ENCODE results near the gene OR4K17. TPM values are rescaled to one million over a fixed set of nuclear protein-coding genes. Genes with fewer than 3 reads are reported as not detected.

The OR4K17 gene
- total RNA-seq, 1 experiment from 2014 or later: not detected

DNA sequence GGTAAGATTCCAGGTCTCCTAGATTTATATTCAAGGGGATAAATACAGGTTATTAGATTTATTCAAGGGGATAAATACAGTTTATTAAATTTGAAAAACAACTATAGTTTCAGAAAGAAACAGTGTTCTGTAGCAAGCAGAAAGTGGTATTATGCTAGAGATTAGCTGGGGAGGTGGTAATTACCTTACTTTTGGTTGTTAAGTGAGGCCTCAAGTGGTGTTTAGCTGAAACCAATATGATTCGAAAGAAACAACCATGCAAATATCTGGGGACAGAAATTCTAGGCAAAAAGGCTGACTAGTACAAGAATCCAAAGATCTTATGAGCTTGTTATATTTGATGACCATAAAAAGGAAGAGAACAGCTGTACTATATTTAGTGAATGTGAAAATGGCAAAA lies 34.3 kb downstream of the OR4K17 start:
- H2BK120ac ChIP-seq (ENCODE audit: low read depth, low read length, poor library complexity, severe bottlenecking): no peak overlapping the region
- H3K36me3 Mint-ChIP-seq (ENCODE audit: insufficient read depth in 1 of 3, low read depth in 3 of 3): peaks cover 0 to 14% (median 2%) of the 10 kb centered on the region in 3 experiments; a peak in 2 of 7 replicates
- peaks cover 76 to 80% of the 10 kb centered on the region in 2 experiments for H3K9me3 Mint-ChIP-seq

More for the DNA sequence above, 34.3 kb downstream of the OR4K17 start:
- WGBS (ENCODE audit: extremely low coverage, insufficient read length, low lambda C conversion rate): no CpG with 5 or more reads among the region's 1 CpG
- no peak for DNase-seq
- H3K9ac ChIP-seq (ENCODE audit: extremely low read depth, insufficient read length, low read length): no peak overlapping the region
- no peaks in the 10 kb centered on the region for H3K27me3 ChIP-seq (ENCODE audit: insufficient read depth, low read length)
- H2BK15ac ChIP-seq (ENCODE audit: low read depth, low read length): no peak overlapping the region
- no peak overlapping the region for H3K14ac ChIP-seq (ENCODE audit: insufficient read depth, low read length)
- H2BK5ac ChIP-seq (ENCODE audit: insufficient read length, low read length): no peak overlapping the region
- H3K18ac ChIP-seq (ENCODE audit: insufficient read length, low read depth, low read length): no peak overlapping the region
- no peak overlapping the region for H3T11ph ChIP-seq (ENCODE audit: low read length)
- no peaks in the 10 kb centered on the region for H3K23me2 ChIP-seq (ENCODE audit: insufficient read length, low read depth, low read length, poor library complexity, severe bottlenecking)
- H3K79me2 ChIP-seq (ENCODE audit: insufficient read depth, low read length): no peaks in the 10 kb centered on the region
- no peak overlapping the region for H3K56ac ChIP-seq (ENCODE audit: insufficient read length, low read depth, low read length)
- no peaks in the 10 kb centered on the region for H4K20me1 ChIP-seq (ENCODE audit: control insufficient read depth, insufficient read depth, insufficient read length)
- Mint-ChIP-seq H3K27ac (no peak overlapping the region), H3K4me3 (no peak overlapping the region), H3K27me3 (ENCODE audit: low read depth) (no peaks in the 10 kb centered on the region), H3K4me1 (no peaks in the 10 kb centered on the region)
- no peak overlapping the region for H4K8ac ChIP-seq (replicated peaks; ENCODE audit: insufficient read length, low read depth, low read length)
- no peak overlapping the region for H4K5ac ChIP-seq (ENCODE audit: insufficient read length, low read depth, low read length)
- no peak overlapping the region for H3K4me2 ChIP-seq (ENCODE audit: insufficient read depth, insufficient read length, low read length)
- no peak overlapping the region for H2AK5ac ChIP-seq (ENCODE audit: insufficient read length, low read length)
- H2BK20ac ChIP-seq (ENCODE audit: low read depth, low read length, poor library complexity, severe bottlenecking): no peak overlapping the region
- H3K79me1 ChIP-seq (ENCODE audit: insufficient read depth, low read depth, low read length, poor library complexity, severe bottlenecking): no peaks in the 10 kb centered on the region
- no peak overlapping the region for H3K4ac ChIP-seq (ENCODE audit: low read depth, low read length)
- peaks cover 55% of the 10 kb centered on the region for H3K9me3 ChIP-seq (ENCODE audit: control insufficient read depth, low read depth, low read length)
- TF ChIP-seq, protein P1, sequence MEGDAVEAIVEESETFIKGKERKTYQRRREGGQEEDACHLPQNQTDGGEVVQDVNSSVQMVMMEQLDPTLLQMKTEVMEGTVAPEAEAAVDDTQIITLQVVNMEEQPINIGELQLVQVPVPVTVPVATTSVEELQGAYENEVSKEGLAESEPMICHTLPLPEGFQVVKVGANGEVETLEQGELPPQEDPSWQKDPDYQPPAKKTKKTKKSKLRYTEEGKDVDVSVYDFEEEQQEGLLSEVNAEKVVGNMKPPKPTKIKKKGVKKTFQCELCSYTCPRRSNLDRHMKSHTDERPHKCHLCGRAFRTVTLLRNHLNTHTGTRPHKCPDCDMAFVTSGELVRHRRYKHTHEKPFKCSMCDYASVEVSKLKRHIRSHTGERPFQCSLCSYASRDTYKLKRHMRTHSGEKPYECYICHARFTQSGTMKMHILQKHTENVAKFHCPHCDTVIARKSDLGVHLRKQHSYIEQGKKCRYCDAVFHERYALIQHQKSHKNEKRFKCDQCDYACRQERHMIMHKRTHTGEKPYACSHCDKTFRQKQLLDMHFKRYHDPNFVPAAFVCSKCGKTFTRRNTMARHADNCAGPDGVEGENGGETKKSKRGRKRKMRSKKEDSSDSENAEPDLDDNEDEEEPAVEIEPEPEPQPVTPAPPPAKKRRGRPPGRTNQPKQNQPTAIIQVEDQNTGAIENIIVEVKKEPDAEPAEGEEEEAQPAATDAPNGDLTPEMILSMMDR (conservative IDR thresholded peaks at IDR 0.05): no peak
- no peak overlapping the region for H4K91ac ChIP-seq (ENCODE audit: insufficient read length, low read depth, low read length)
- no peaks in the 10 kb centered on the region for H3K4me1 ChIP-seq (ENCODE audit: insufficient read depth, low read length)
- H2BK12ac ChIP-seq (ENCODE audit: insufficient read length, low read depth, low read length): no peak overlapping the region
- H2AFZ ChIP-seq (ENCODE audit: low read length): no peak overlapping the region
- no peak overlapping the region for H3K23ac ChIP-seq (ENCODE audit: insufficient read length, low read depth, low read length)
- no peak overlapping the region for H3K27ac ChIP-seq (ENCODE audit: insufficient read length, low read depth, low read length)
